HG02938 (cell line): ENCODE measurements around the gene TGIF1.
"Not testable (repeated sequence)": the region's sequence is repeated elsewhere in the genome, so short reads cannot be mapped to it uniquely, and the experiment has no call there.

Experiments used
- ATAC-seq: cut with Tn5 transposase; IDR thresholded peaks from one replicate; pipeline ENCODE4 v1.9.1; 2021; ENCODE audit warnings: mild to moderate bottlenecking, moderate library complexity; ENCODE audit not compliant: unreplicated experiment

TGIF1 gene

GRCh38 chr18:3455090-3455635 is 5.2 kb downstream of the TGIF1 start:
- no peak for ATAC-seq

- no peak for ATAC-seq
Measured at GRCh38 chr18:3455907-3456685, 6.1 kb downstream of the TGIF1 start.

GRCh38 chr18:3456686-3457069 is 6.7 kb downstream of the TGIF1 start:
- ATAC-seq: no peak

DNA sequence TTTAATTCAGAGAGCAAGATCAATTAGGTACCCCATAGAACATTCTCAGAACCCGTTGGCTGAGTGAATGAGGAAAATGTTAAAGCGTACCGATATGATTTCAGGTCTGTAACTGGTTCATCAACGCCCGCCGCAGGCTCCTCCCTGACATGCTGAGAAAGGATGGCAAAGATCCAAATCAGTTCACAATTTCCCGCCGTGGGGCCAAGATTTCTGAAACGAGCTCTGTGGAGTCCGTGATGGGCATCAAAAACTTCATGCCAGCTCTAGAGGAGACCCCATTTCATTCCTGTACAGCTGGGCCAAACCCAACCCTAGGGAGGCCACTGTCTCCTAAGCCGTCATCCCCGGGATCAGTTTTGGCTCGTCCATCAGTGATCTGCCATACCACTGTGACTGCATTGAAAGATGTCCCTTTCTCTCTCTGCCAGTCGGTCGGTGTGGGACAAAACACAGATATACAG is 7.3 kb downstream of the TGIF1 start:
- no peak for ATAC-seq

GRCh38 chr18:3458378-3458777 is 8.4 kb downstream of the TGIF1 start:
- no peak for ATAC-seq

- no peak for ATAC-seq
Measured at GRCh38 chr18:3458952-3459853, 9.2 kb downstream of the TGIF1 start.

GRCh38 chr18:3460823-3461398 is 10.9 kb downstream of the TGIF1 start:
- ATAC-seq: no peak

- no peak for ATAC-seq
Measured at GRCh38 chr18:3461704-3462103, 11.7 kb downstream of the TGIF1 start.

GRCh38 chr18:3463051-3463450 is 13.1 kb downstream of the TGIF1 start:
- no peak for ATAC-seq

DNA sequence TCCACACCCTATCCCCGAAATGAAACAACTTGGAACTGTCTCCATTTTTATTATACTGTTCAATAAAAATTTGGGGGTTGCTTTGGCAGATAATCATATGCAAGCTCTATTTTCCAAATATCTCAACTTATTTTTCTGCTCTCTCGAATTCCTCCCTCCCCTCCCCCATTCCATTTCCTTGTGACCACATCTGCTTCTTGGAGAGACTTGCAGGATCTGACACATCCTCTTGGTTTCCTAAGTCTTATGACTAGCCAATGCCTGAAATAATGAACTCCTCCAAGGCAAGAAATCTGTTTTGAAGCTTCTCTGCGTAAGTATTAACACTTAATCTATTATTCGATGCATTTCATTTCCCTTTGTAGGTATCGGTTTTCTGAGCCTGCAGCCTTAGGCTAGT is 16.1 kb downstream of the TGIF1 start:
- no peak for ATAC-seq

DNA sequence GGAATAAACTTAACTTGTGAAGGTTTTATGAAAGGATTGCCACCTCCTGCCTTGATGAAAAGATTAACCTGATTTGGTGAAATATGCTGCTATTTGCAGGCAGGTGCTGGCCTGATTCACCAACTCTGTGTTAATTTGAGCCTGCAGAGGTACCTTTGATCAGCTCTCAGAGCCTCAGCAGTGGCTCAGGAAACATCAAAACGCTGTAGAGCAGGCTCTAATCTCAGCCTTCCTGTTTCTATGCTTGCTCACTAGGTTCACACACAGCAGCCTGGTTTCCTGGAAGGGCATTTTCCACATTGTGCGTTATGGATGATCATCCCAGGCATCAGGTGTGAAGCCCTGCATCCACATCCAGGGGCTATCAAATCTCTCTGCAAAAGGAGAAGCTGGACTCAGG is 16.9 kb downstream of the TGIF1 start:
- no peak for ATAC-seq

GRCh38 chr18:3468066-3468705 is 18.2 kb downstream of the TGIF1 start:
- no peak for ATAC-seq

DNA sequence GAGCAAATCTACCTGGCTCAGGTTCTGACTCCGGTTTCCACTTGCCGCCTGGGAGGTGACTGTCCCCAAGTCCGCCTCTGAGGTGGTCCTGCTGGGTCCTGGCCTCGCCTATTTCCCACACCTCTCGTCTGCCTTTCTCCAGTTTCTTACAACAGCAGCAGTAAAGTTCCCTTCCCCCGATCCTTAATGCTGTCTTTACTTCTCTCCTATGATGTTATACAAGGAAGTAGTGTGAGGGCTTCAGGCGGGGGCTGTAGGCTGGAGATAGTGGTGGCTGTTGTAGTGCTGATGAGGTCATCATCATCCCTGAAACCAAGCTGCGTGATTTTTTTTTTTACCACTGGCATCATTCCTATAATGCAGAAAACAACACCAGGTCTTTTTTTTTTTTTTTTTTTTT is 18.9 kb downstream of the TGIF1 start:
- no peak for ATAC-seq

DNA sequence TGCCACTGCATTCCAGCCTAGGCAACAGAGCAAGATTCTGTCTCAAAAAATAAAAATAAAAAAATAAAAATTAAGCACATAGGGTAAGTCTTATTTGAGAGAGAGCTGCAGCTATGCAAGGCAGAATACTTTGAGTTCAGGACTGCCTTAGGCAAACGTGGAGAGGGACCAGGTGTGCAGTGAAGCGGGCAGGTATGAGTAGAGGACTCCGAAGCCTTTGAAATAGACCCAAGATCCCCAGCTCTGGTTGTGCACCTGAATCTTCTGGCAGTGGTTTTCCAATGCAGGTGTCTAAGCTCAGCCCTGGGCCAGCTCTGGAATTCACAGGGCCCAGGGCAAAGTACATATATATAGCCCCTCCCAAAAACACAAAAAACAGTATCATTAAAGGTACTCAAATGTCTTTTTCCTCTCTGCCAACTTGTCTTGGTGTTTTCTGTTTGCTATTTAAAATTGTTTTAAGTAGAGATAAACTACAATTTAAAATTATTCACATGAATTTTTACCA is 21.2 kb downstream of the TGIF1 start:
- ATAC-seq: no peak

GRCh38 chr18:3472121-3472520 is 22.1 kb downstream of the TGIF1 start:
- ATAC-seq: not testable (repeated sequence)

DNA sequence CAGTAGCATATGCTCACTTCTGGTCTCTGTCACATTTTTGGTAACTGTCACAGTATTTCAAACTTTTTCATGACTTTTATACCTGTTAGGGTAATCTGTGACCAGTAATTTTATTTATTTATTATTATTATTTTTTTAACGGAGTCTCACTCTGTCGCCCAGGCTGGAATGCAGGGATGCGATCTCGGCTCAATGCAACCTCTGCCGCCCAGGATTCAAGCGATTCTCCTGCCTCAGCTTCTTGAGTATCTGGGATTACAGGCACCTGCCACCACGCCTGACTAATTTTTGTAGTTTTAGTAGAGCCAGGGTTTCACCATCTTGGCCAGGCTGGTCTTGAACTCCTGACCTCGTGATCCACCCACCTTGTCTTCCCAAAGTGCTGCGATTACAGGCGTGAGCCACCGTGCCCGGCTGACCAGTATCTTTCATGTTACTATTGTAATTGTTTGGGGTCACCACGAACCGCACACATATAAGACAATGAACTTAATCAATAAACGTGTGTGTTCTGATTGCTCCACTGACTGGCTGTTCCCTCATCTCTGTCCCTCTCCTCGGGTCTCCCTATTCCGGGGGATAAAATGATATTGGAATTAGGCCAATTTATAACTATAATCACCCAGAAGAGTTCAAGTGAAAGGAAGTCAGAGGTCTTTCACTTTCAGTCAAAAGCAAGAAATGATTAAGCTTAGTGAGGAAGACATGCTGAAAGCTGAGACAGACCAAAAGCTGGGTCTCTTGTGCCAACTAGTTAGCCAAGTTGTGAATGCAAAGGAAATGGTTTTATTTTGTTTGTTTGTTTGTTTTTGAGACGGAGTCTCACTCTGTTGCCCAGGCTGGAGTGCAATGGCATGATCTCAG is 22.9 kb downstream of the TGIF1 start:
- peak; percentile 87 for ATAC-seq

- ATAC-seq: no peak
Measured at GRCh38 chr18:3478262-3478978, 28.4 kb downstream of the TGIF1 start.

GRCh38 chr18:3479978-3480509 is 30.1 kb downstream of the TGIF1 start:
- ATAC-seq: no peak
